SK-N-SH (cell line): ENCODE measurements around the gene LYZ. TPM values are rescaled to one million over a fixed set of nuclear protein-coding genes. Genes with fewer than 3 reads are reported as not detected.
A peak's percentile ranks its signal among the peaks of the same experiment; 100 is the strongest.

Experiments
- CTCF ChIA-PET: fragments of 300-600, 350-600 bp; formaldehyde crosslinking; extraction: SDS; loops from one replicate; lab custom pipeline; 2021; lab: Yijun Ruan, JAX
- POLR2A ChIA-PET: fragments of 350-600 bp; sonication (Branson Sonifier 250); formaldehyde crosslinking; extraction: SDS; loops from one replicate; lab custom pipeline; 2020; ENCODE audit warnings: antibody characterized with exemption, inconsistent platforms; lab: Yijun Ruan, JAX
- DNase-seq: peaks from one replicate; pipeline ENCODE4 v3.0.0; 2012
- H2AFZ ChIP-seq: fragments of 200-600 bp; sonication (generic); 2 replicates; pipeline ENCODE4 v1.8.1; 2016; ENCODE audit warnings: antibody characterized with exemption, mild to moderate bottlenecking, low read depth
- H3F3A ChIP-seq: fragments of 200-600 bp; sonication (generic); replicated peaks from 2 replicates; pipeline ENCODE3; 2016; ENCODE audit warnings: antibody characterized with exemption, mild to moderate bottlenecking; ENCODE audit not compliant: insufficient read depth
- H3K27ac ChIP-seq, 2 experiments: fragments of 200-500 bp in 1 of 2; fragments of 200-600 bp in 1 of 2; sonication (Bioruptor generic) in 1 of 2; sonication (generic), shearing (Covaris generic) in 1 of 2; 2 replicates each; pipeline versions ENCODE4 v1.5.1 to v1.6.1; 2014 to 2016; ENCODE audit warnings: low read depth in 2 of 2, inconsistent platforms in 1 of 2, low read length in 1 of 2, mild to moderate bottlenecking in 1 of 2, mixed read lengths in 1 of 2
- H3K27me3 ChIP-seq: fragments of 200-600 bp; sonication (generic), shearing (Covaris generic); 2 replicates; pipeline ENCODE4 v1.6.1; 2016; ENCODE audit warnings: mixed run types; ENCODE audit not compliant: insufficient read depth
- H3K36me3 ChIP-seq, 2 experiments: fragments of 200-500 bp in 1 of 2; fragments of 200-600 bp in 1 of 2; sonication (Bioruptor generic) in 1 of 2; sonication (generic) in 1 of 2; replicated peaks in 1 of 2; 2 replicates each; pipeline versions ENCODE3 to v1.5.1; 2014 to 2016; ENCODE audit warnings: low read length in 1 of 2, mild to moderate bottlenecking in 1 of 2; ENCODE audit not compliant: insufficient read depth in 2 of 2, control insufficient read depth in 1 of 2
- H3K4me1 ChIP-seq, 2 experiments: fragments of 200-500 bp in 1 of 2; fragments of 200-600 bp in 1 of 2; sonication (Bioruptor generic) in 1 of 2; sonication (generic), shearing (Covaris generic) in 1 of 2; 2 replicates each; pipeline versions ENCODE4 v1.5.1 to v1.6.1; 2014 to 2016; ENCODE audit warnings: low read depth in 1 of 2, low read length in 1 of 2, mixed run types in 1 of 2; ENCODE audit not compliant: insufficient read depth in 2 of 2, control insufficient read depth in 1 of 2
- H3K4me2 ChIP-seq: fragments of 200-600 bp; sonication (generic), shearing (Covaris generic); 2 replicates; pipeline ENCODE4 v1.6.1; 2017; ENCODE audit warnings: mixed run types
- H3K4me3 ChIP-seq, 2 experiments: fragments of 200-500 bp in 1 of 2; fragments of 200-600 bp in 1 of 2; sonication (Bioruptor generic) in 1 of 2; sonication (generic), shearing (Covaris generic) in 1 of 2; 2 replicates each; pipeline versions ENCODE4 v1.5.1 to v1.8.1; 2014 to 2016; ENCODE audit warnings: low read depth in 2 of 2, inconsistent platforms in 1 of 2, low read length in 1 of 2, mild to moderate bottlenecking in 1 of 2, mixed read lengths in 1 of 2, moderate library complexity in 1 of 2
- H3K79me2 ChIP-seq: fragments of 200-600 bp; sonication (generic); 2 replicates; pipeline ENCODE4 v1.8.1; 2017; ENCODE audit warnings: mild to moderate bottlenecking; ENCODE audit not compliant: insufficient read depth
- H3K9ac ChIP-seq: fragments of 200-600 bp; sonication (generic); 2 replicates; pipeline ENCODE4 v1.6.1; 2017; ENCODE audit warnings: mixed run types
- H3K9me2 ChIP-seq: fragments of 200-600 bp; sonication (generic); 2 replicates; pipeline ENCODE4 v1.6.1; 2017; ENCODE audit warnings: mixed run types
- H3K9me3 ChIP-seq: fragments of 200-600 bp; sonication (generic); 2 replicates; pipeline ENCODE4 v1.6.1; 2017; ENCODE audit warnings: mixed run types, mild to moderate bottlenecking, moderate library complexity
- H4K20me1 ChIP-seq: fragments of 200-600 bp; sonication (generic); 2 replicates; pipeline ENCODE4 v1.6.1; 2017; ENCODE audit warnings: mild to moderate bottlenecking, mixed run types; ENCODE audit not compliant: insufficient read depth
- CHD2 ChIP-seq: fragments of 150-350 bp; IDR thresholded peaks from 2 replicates; pipeline ENCODE4 v1.6.1; 2018; ENCODE audit warnings: low read length; ENCODE audit not compliant: partially characterized antibody
- ELF1 ChIP-seq: IDR thresholded peaks from 2 replicates; pipeline ENCODE4 v1.4.0; 2012
- GABPA ChIP-seq: IDR thresholded peaks from 2 replicates; pipeline ENCODE4 v1.4.0; 2012; ENCODE audit warnings: low read depth, mild to moderate bottlenecking
- MXI1 ChIP-seq: IDR thresholded peaks from 2 replicates; pipeline ENCODE4 v1.6.1; 2012; ENCODE audit warnings: mild to moderate bottlenecking, low read depth, low read length, improper control_type of control experiment
- NFIC ChIP-seq: IDR thresholded peaks from 2 replicates; pipeline ENCODE4 v1.4.0; 2012; ENCODE audit warnings: borderline replicate concordance
- NRF1 ChIP-seq: IDR thresholded peaks from 2 replicates; pipeline ENCODE4 v1.6.1; 2012; ENCODE audit warnings: low read depth, mild to moderate bottlenecking, low read length
- POLR2AphosphoS5 ChIP-seq: IDR thresholded peaks from 2 replicates; pipeline ENCODE4 v1.6.1; 2012; ENCODE audit warnings: low read depth, low read length
- RAD21 ChIP-seq: IDR thresholded peaks from 2 replicates; pipeline ENCODE4 v1.6.1; 2012; ENCODE audit warnings: mild to moderate bottlenecking, low read length
- RCOR1 ChIP-seq: fragments of 150-350 bp; IDR thresholded peaks from 2 replicates; pipeline ENCODE4 v1.6.1; 2017; ENCODE audit warnings: antibody characterized with exemption, low read length
- RFX5 ChIP-seq: IDR thresholded peaks from 2 replicates; pipeline ENCODE4 v1.6.1; 2012; ENCODE audit warnings: mild to moderate bottlenecking, improper control_type of control experiment, low read length
- SIN3A ChIP-seq: IDR thresholded peaks from 2 replicates; pipeline ENCODE4 v1.6.1; 2012; ENCODE audit warnings: low read depth, mild to moderate bottlenecking, low read length, moderate library complexity, borderline replicate concordance
- TAF1 ChIP-seq: IDR thresholded peaks from 2 replicates; pipeline ENCODE4 v1.6.1; 2012; ENCODE audit warnings: low read depth, mild to moderate bottlenecking, low read length, moderate library complexity, borderline replicate concordance
- TEAD4 ChIP-seq: IDR thresholded peaks from 2 replicates; pipeline ENCODE4 v1.4.0; 2012; ENCODE audit warnings: mild to moderate bottlenecking, borderline replicate concordance; ENCODE audit not compliant: insufficient read depth
- YY1 ChIP-seq: IDR thresholded peaks from 2 replicates; pipeline ENCODE4 v1.4.0; 2012; ENCODE audit warnings: low read depth, mild to moderate bottlenecking
- WGBS: methylation state at CpG from one replicate; pipeline ENCODE4 v1.1.6; 2017; ENCODE audit warnings: low lambda C conversion rate; 5-methylcytosine and 5-hydroxymethylcytosine counted together
- polyA plus RNA-seq, 3 experiments: library from polyadenylated mRNA; depleted of rRNA; stranded (reverse); fragments of >200 nt; gene quantifications; 2 replicates each; pipeline ENCODE4 v1.2.3, GENCODE V29; 2012
- TF ChIP-seq, protein P1 (sequence below): IDR thresholded peaks from 2 replicates; pipeline ENCODE4 v1.4.0; 2012; ENCODE audit warnings: low read depth, borderline replicate concordance
- TF ChIP-seq, protein P2 (sequence below): IDR thresholded peaks from 2 replicates; pipeline ENCODE4 v1.4.0; 2012; ENCODE audit warnings: low read depth, borderline replicate concordance
- TF ChIP-seq, protein P3 (sequence below): IDR thresholded peaks from 2 replicates; pipeline ENCODE4; 2012
- TF ChIP-seq, protein P4 (sequence below): IDR thresholded peaks from 2 replicates; pipeline ENCODE4 v1.6.1; 2012; ENCODE audit warnings: mild to moderate bottlenecking, low read depth, low read length, moderate library complexity
- TF ChIP-seq, protein P5 (sequence below): IDR thresholded peaks from 2 replicates; pipeline ENCODE4 v1.4.0; 2012; ENCODE audit warnings: low read depth

The LYZ gene
- polyA plus RNA-seq, 1 of the 3 experiments (the other 2 are of a cell fraction): not detected

DNA sequence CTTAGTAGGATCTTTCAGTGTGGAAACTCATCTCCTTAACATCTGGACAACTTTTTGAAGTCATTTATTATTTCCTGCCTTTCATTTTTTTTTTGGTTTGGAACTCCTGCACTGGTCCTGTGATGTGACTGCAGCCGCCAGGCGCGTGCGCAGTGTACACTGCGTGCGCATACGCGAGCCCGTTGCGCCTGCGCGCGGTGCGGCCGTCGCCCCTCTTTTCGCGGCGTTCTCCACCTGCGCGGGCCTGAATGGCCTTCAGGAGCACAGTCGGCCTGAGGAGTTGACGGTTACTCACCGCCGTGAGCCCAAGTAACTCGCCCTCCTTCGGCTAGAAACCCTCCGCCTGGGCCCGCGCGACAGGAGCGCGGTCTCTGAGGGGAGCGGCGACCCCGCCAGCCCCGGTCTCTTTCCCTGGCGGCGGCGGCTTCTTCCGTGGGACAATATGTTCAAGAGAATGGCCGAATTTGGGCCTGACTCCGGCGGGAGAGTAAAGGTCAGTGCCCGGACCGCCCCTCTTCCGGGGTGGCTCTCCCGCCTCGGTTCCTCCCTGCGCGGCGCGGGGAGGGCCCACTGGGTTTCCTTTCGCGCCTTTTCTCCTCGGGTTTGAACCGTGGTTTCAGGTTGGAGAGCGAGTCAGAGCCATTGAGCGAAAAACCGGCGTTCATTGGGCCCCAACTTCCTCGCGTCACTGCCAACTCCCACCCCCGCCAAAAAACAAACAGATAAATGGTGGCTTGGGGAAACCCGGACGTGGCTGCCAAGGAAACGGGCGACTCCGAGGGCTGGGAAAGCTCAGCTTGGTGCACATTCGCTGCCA, 11.6 kb downstream of the LYZ start, which contains the start of gene YEATS4:
Gene YEATS4 (plus strand): TSS at position 213 of the 817 bp plus-strand sequence. CDS start 230 bp downstream, at position 443.
- H3K9me3 ChIP-seq: 0 out of 2 replicates have a peak, but pooled peaks cover 2% of the 10 kb centered on the region
- no peaks in the 10 kb centered on the region for H4K20me1 ChIP-seq
- H3K9ac ChIP-seq: peak within 1 kb of the TSS; percentile 95
- TF ChIP-seq, protein P1, sequence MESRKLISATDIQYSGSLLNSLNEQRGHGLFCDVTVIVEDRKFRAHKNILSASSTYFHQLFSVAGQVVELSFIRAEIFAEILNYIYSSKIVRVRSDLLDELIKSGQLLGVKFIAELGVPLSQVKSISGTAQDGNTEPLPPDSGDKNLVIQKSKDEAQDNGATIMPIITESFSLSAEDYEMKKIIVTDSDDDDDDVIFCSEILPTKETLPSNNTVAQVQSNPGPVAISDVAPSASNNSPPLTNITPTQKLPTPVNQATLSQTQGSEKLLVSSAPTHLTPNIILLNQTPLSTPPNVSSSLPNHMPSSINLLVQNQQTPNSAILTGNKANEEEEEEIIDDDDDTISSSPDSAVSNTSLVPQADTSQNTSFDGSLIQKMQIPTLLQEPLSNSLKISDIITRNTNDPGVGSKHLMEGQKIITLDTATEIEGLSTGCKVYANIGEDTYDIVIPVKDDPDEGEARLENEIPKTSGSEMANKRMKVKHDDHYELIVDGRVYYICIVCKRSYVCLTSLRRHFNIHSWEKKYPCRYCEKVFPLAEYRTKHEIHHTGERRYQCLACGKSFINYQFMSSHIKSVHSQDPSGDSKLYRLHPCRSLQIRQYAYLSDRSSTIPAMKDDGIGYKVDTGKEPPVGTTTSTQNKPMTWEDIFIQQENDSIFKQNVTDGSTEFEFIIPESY: no peak
- TF ChIP-seq NFIC (no peak), GABPA (peak; percentile 25), TEAD4 (no peak), MXI1 (peak; percentile 90), RFX5 (no peak), POLR2AphosphoS5 (peak; percentile 83), NRF1 (peak; percentile 99), ELF1 (0 out of 2 replicates have a peak, but pooled peaks have one; percentile 47), SIN3A (peak; percentile 96), YY1 (peak; percentile 71; the same call in 1 of the 2 replicates), RAD21 (no peak), CHD2 (peak; percentile 9), TAF1 (peak; percentile 57), RCOR1 (no peak)
- TF ChIP-seq, protein P2, sequence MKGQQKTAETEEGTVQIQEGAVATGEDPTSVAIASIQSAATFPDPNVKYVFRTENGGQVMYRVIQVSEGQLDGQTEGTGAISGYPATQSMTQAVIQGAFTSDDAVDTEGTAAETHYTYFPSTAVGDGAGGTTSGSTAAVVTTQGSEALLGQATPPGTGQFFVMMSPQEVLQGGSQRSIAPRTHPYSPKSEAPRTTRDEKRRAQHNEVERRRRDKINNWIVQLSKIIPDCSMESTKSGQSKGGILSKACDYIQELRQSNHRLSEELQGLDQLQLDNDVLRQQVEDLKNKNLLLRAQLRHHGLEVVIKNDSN: 0 out of 2 replicates have a peak, but pooled peaks have one; percentile 3
- TF ChIP-seq, protein P3, sequence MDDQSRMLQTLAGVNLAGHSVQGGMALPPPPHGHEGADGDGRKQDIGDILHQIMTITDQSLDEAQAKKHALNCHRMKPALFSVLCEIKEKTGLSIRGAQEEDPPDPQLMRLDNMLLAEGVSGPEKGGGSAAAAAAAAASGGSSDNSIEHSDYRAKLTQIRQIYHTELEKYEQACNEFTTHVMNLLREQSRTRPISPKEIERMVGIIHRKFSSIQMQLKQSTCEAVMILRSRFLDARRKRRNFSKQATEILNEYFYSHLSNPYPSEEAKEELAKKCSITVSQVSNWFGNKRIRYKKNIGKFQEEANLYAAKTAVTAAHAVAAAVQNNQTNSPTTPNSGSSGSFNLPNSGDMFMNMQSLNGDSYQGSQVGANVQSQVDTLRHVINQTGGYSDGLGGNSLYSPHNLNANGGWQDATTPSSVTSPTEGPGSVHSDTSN: peak; percentile 58
- TF ChIP-seq, protein P4, sequence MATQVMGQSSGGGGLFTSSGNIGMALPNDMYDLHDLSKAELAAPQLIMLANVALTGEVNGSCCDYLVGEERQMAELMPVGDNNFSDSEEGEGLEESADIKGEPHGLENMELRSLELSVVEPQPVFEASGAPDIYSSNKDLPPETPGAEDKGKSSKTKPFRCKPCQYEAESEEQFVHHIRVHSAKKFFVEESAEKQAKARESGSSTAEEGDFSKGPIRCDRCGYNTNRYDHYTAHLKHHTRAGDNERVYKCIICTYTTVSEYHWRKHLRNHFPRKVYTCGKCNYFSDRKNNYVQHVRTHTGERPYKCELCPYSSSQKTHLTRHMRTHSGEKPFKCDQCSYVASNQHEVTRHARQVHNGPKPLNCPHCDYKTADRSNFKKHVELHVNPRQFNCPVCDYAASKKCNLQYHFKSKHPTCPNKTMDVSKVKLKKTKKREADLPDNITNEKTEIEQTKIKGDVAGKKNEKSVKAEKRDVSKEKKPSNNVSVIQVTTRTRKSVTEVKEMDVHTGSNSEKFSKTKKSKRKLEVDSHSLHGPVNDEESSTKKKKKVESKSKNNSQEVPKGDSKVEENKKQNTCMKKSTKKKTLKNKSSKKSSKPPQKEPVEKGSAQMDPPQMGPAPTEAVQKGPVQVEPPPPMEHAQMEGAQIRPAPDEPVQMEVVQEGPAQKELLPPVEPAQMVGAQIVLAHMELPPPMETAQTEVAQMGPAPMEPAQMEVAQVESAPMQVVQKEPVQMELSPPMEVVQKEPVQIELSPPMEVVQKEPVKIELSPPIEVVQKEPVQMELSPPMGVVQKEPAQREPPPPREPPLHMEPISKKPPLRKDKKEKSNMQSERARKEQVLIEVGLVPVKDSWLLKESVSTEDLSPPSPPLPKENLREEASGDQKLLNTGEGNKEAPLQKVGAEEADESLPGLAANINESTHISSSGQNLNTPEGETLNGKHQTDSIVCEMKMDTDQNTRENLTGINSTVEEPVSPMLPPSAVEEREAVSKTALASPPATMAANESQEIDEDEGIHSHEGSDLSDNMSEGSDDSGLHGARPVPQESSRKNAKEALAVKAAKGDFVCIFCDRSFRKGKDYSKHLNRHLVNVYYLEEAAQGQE: peak; percentile 48; the same call in 1 of the 2 replicates
- TF ChIP-seq, protein P5, sequence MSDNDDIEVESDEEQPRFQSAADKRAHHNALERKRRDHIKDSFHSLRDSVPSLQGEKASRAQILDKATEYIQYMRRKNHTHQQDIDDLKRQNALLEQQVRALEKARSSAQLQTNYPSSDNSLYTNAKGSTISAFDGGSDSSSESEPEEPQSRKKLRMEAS: peak; percentile 80
- H3K27ac ChIP-seq: peak within 1 kb of the TSS; percentile 93
- under 1% methylated on average over 42 of the region's 70 CpGs for WGBS
- H3K36me3 ChIP-seq: peaks cover 13 to 28% of the 10 kb centered on the region in 2 experiments
- H3K4me3 ChIP-seq: peak within 1 kb of the TSS; percentile 83 to 90
- H3K4me2 ChIP-seq: peak within 1 kb of the TSS; percentile 86
- H2AFZ ChIP-seq: peak within 1 kb of the TSS; percentile 98
- POLR2A ChIA-PET: interaction anchor here (0.6 kb wide), 1 partner anchor 23 kb away, joined by 3 read pairs; no protein-coding TSS in a partner anchor
- H3K9me2 ChIP-seq: no peaks in the 10 kb centered on the region
- peaks cover 25% of the 10 kb centered on the region for H3K79me2 ChIP-seq
- CTCF ChIA-PET: interaction anchor here (2.8 kb wide), 1 partner anchor 211 kb away, joined by 26 read pairs; no protein-coding TSS in a partner anchor
- peaks cover 4 to 6% of the 10 kb centered on the region in 2 experiments; a peak in 3 of 4 replicates for H3K4me1 ChIP-seq
- H3F3A ChIP-seq: peaks cover 13% of the 10 kb centered on the region
- H3K27me3 ChIP-seq: no peaks in the 10 kb centered on the region
- DNase-seq: peak; percentile 92
